CD4-positive, alpha-beta T cell treated with Interleukin-12 subunit alpha and Interleukin-12 subunit beta, for 1 hour (primary cell): Measurements from ENCODE around the gene MARCHF9.
"Not testable (repeated sequence)": the region's sequence is repeated elsewhere in the genome, so short reads cannot be mapped to it uniquely, and the experiment has no call there.

Source experiments
- DNase-seq: peaks from one replicate; pipeline ENCODE4 v3.0.0-alpha.2; 2020

The MARCHF9 gene, protein sequence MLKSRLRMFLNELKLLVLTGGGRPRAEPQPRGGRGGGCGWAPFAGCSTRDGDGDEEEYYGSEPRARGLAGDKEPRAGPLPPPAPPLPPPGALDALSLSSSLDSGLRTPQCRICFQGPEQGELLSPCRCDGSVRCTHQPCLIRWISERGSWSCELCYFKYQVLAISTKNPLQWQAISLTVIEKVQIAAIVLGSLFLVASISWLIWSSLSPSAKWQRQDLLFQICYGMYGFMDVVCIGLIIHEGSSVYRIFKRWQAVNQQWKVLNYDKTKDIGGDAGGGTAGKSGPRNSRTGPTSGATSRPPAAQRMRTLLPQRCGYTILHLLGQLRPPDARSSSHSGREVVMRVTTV

GRCh38 chr12:57754411-57755193, at the start of gene MARCHF9:
MARCHF9 (plus strand) TSS chr12:57755103; CDS start chr12:57755529, 426 bp downstream.
- DNase-seq: peak; percentile 93

GRCh38 chr12:57707250-57707649, 47.7 kb upstream of the MARCHF9 start:
- no peak for DNase-seq

DNA sequence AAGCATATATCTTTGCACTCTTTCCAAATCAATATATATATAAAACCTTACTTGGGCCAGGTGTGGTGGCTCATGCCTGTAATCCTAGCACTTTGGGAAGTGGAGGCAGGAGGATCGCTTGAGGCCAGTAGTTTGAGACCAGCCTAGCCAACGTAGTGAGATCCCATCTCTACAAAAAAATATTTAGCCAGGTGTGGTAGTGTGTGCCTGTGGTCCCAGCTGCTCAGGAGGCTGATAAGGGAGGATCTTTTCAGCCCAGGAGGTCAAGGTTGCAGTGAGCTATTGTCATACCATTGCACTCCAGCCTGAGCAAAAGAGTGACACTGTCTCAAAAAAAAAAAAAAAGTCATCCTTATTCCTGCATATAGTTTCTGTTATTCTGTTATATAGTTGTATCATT, 46.6 kb upstream of the MARCHF9 start:
- no peak for DNase-seq

- no peak for DNase-seq
These were observed 42.2 kb upstream of the MARCHF9 start for GRCh38 chr12:57712701-57713100.

DNA sequence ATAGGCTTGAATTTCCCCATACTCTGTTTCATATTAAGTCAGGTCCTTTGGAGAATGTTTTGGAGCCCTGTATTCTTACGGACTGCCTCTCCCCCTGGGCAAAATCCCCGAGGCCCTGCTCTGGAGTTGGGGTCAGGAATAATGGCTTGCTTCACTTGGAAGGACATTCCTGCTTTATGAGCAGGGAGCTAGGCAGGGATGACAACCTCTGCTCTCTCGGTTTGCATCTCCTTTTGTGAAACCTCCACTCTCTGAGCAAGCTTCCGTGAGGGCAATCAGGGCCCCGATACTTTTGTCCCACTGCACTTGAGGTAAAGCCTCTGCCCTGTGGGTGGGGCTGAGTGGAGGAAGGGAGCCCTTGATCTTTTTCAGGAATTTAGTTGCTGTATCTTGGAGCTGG, 41.7 kb upstream of the MARCHF9 start:
- DNase-seq: no peak

GRCh38 chr12:57715036-57715748, 39.7 kb upstream of the MARCHF9 start:
- DNase-seq: not testable (repeated sequence)

DNA sequence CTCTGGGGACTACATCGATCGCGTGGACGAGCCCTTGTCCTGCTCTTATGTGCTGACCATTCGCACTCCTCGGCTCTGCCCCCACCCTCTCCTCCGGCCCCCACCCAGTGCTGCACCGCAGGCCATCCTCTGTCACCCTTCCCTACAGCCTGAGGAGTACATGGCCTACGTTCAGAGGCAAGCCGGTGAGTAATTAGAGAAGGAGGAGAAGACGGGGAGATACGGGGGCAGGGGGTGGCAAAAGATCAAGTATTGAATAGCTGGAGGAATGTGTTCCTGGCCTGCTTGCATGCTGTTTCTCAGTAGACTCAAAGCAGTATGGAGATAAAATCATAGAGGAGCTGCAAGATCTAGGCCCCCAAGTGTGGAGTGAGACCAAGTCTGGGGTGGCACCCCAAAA, 39.1 kb upstream of the MARCHF9 start:
- DNase-seq: no peak

GRCh38 chr12:57716305-57716704, 38.6 kb upstream of the MARCHF9 start:
- no peak for DNase-seq

DNA sequence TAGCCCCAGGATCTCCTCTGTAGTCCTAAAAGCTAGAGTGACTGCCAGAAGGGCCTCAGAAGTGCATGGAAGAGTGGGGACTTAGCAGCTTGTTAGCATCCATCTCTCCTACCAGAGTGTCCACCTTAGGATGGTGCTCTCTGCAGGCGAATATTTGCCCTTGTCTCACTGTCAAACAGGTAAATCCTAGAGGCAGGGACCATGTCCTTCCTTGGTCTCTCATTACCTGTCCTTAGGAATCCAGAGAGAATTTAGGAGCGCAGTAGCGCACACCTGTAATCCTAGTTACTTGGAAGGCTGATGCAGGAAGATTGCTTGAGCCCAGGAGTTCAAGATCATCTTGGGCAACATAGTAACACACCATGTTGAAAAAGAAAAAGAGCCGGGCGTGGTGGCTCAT, 37.8 kb upstream of the MARCHF9 start:
- DNase-seq: no peak

DNA sequence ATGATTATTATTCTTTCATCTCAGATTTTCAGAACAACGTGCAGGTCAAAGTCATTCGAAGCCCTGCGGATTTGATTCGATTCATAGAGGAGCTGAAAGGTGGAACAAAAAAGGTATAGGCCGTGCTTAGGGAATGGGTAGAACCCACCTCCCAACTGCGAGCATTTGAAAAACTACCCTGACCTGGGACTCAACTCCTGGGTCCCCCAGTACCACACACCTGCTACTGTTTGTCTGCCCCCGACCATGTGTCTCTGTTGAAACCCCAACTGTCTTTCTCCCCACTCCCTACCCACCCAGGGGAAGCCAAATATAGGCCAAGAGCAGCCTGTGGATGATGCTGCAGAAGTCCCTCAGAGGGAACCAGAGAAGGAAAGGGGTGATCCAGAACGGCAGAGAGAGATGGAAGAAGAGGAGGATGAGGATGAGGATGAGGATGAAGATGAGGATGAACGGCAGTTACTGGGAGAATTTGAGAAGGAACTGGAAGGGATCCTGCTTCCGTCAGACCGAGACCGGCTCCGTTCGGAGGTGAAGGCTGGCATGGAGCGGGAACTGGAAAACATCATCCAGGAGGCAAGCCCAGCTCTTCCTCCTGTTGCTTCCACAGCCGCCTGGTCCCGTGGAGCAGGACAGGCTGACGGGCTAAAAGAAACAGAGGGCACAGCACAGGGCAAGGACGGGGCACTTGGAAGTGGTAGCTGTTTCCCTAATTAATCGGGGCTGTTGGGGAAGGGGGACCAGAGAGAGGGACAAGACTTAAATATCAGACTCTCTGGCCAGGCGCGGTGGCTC, 36.9 kb upstream of the MARCHF9 start:
- no peak for DNase-seq

GRCh38 chr12:57718641-57719528, 36.0 kb upstream of the MARCHF9 start:
- no peak for DNase-seq

DNA sequence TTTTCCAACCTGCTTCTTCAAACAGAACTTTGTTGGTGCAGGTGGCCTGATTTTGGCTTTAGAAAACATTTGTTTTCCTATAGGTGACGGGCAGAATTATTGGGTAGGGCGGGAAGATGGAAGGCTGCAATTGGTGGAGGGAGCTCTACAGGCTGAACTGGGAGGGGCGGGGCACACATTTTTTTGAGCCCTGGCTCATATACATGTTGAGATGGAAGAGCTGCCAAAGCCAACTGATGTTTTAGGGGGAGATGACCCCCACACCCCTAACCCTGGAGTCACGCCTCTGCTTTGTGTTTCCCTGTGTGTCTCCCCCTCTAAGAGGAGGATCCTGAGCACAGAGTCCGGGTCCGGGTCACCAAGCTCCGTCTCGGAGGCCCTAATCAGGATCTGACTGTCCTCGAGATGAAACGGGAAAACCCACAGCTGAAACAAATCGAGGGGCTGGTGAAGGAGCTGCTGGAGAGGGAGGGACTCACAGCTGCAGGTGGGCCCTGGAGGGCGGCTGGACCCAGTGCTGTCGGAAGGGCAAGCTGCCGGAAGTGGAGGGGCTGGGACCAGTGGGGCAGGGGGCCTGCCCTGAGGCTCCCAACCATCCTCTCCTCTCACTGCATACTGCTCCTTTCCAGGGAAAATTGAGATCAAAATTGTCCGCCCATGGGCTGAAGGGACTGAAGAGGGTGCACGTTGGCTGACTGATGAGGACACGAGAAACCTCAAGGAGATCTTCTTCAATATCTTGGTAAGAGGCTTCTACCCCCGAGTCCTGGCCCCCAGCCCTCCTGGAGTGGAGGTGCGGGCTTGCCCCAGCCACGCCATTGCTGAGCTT, 34.9 kb upstream of the MARCHF9 start:
- no peak for DNase-seq

- DNase-seq: no peak
These were observed 34.0 kb upstream of the MARCHF9 start for GRCh38 chr12:57720606-57721595.

- DNase-seq: not testable (repeated sequence)
These were observed 32.9 kb upstream of the MARCHF9 start for GRCh38 chr12:57721846-57722608.

- no peak for DNase-seq
These were observed 31.9 kb upstream of the MARCHF9 start for GRCh38 chr12:57722716-57723629.

DNA sequence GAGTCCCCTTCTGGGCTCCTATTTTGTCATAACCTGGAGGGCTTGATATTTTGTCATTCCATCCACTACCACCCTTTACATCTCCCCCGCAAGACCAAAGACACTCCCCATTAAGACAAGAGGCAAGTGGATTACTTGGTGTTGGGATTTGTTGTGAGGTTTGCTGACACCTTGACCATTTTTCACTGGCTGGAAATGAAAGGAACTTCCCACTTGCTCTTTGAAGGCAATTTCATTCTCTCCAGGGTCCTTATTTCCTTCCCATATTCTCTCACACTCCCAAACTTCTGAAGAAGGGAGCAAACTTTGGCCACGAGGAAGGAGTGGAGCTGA, 31.3 kb upstream of the MARCHF9 start:
- no peak for DNase-seq
